Loucy (cell line): ENCODE results near the gene SMPD2.

ENCODE experiments used
- H2AFZ ChIP-seq: fragments of 200-600 bp; sonication (generic); 2 replicates; pipeline ENCODE4 v1.6.0; 2016; ENCODE audit warnings: antibody characterized with exemption, mild to moderate bottlenecking, low read length, moderate library complexity
- H3F3A ChIP-seq: fragments of 200-600 bp; 2 replicates; pipeline ENCODE4 v1.6.0; 2016; ENCODE audit warnings: antibody characterized with exemption, low read depth, mild to moderate bottlenecking
- H3K27me3 ChIP-seq: fragments of 200-600 bp; sonication (generic); 2 replicates; pipeline ENCODE4 v1.6.1; 2014; ENCODE audit warnings: low read length, mild to moderate bottlenecking; ENCODE audit not compliant: insufficient read depth, poor library complexity, severe bottlenecking
- H3K36me3 ChIP-seq: fragments of 200-600 bp; sonication (generic); 2 replicates; pipeline ENCODE4 v1.6.1; 2016; ENCODE audit warnings: low read length; ENCODE audit not compliant: insufficient read depth
- H3K4me1 ChIP-seq: fragments of 200-600 bp; sonication (generic); 2 replicates; pipeline ENCODE4 v1.5.1; 2014; ENCODE audit warnings: low read length, mild to moderate bottlenecking; ENCODE audit not compliant: insufficient read depth, poor library complexity, severe bottlenecking
- H3K4me2 ChIP-seq: fragments of 200-600 bp; sonication (generic); 2 replicates; pipeline ENCODE4 v1.6.0; 2014; ENCODE audit warnings: antibody characterized with exemption, low read length, low read depth, mild to moderate bottlenecking; ENCODE audit not compliant: poor library complexity, severe bottlenecking
- H3K4me3 ChIP-seq: fragments of 200-600 bp; sonication (generic); 2 replicates; pipeline ENCODE4 v1.5.1; 2014; ENCODE audit warnings: low read length, mild to moderate bottlenecking, mixed read lengths; ENCODE audit not compliant: poor library complexity, severe bottlenecking
- H3K79me2 ChIP-seq: fragments of 200-600 bp; sonication (generic); 2 replicates; pipeline ENCODE4 v1.6.1; 2014; ENCODE audit warnings: low read length; ENCODE audit not compliant: insufficient read depth
- H3K9ac ChIP-seq: fragments of 200-600 bp; sonication (generic); 2 replicates; pipeline ENCODE4 v1.6.0; 2014; ENCODE audit warnings: mild to moderate bottlenecking, low read depth, low read length, moderate library complexity; ENCODE audit not compliant: poor library complexity, severe bottlenecking
- H3K9me2 ChIP-seq: fragments of 200-600 bp; sonication (generic); replicated peaks from 2 replicates; pipeline ENCODE4 v1.6.1; 2016; ENCODE audit warnings: low read depth, low read length, mixed read lengths
- H3K9me3 ChIP-seq: fragments of 200-600 bp; sonication (generic); 2 replicates; pipeline ENCODE4 v1.6.1; 2014; ENCODE audit warnings: mild to moderate bottlenecking, antibody characterized with exemption, low read length, low read depth; ENCODE audit not compliant: insufficient read depth
- H4K20me1 ChIP-seq: fragments of 200-600 bp; sonication (generic); 2 replicates; pipeline ENCODE4 v1.6.0; 2014; ENCODE audit warnings: antibody characterized with exemption, low read length, mild to moderate bottlenecking; ENCODE audit not compliant: insufficient read depth, poor library complexity, severe bottlenecking
- EZH2phosphoT487 ChIP-seq: fragments of 200-600 bp; IDR thresholded peaks from 2 replicates; pipeline ENCODE4 v1.6.1; 2018; ENCODE audit warnings: antibody characterized with exemption, mild to moderate bottlenecking, moderate library complexity, borderline replicate concordance
- TF ChIP-seq, protein P1 (sequence below): fragments of 200-600 bp; sonication (generic); conservative IDR thresholded peaks from 2 replicates; pipeline ENCODE4 v1.5.1; 2014; ENCODE audit warnings: mild to moderate bottlenecking, antibody characterized with exemption, low read length

The SMPD2 gene

DNA sequence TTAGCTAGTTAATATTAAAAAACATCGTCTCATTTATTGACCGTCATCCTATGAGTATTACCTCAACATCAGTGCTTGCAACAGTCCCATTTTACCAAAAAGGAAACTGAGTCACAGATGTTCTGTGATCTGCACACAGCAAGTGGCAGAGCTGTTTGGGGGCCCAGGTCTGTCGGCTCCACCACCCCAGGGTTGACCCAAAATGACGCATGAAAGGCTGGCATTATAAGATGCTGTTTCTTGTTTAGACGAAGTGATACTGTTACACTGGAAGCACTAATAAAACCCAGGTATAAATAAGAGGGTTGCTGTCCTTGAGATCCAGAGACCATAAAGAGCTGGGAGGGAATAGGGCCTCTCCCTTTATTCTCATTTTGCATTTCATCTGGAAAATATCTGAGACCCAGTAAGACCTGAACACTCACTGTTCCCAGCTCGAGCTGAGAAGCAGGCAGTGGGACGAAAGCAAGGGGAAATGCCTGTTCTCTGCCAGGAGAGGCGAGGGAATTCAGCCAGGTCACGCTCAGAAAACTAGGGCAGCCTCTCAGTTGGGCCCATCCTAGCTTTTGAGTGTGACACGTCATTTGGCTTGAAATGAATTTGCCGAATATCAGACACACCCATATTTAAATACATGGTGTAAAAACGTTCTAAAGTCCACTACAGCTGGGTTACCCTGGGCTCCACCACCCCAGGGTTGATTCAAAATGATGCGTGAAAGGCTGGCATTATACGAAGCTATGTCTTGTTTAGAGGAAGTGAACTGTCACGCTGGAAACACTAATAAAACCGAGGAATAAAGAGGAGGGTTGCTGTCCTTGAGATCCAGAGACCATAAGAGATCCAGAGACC is 16.4 kb downstream of the SMPD2 start:
- H3K4me1 ChIP-seq, result peaks cover 52% of the 10 kb centered on the region
- H3K79me2 ChIP-seq, result peaks cover 34% of the 10 kb centered on the region
- no peak overlapping the region for H2AFZ ChIP-seq
- peak overlapping the region; percentile 89 for H3K4me3 ChIP-seq
- peaks cover 6% of the 10 kb centered on the region for H4K20me1 ChIP-seq
- peaks cover 15% of the 10 kb centered on the region; the same call in 1 of the 2 replicates for H3K36me3 ChIP-seq
- peak overlapping the region; percentile 88 for H3K4me2 ChIP-seq
- no peaks in the 10 kb centered on the region for H3K27me3 ChIP-seq
- H3K9me3 ChIP-seq, result no peaks in the 10 kb centered on the region
- TF ChIP-seq EZH2phosphoT487, result no peak
- TF ChIP-seq, protein P1, sequence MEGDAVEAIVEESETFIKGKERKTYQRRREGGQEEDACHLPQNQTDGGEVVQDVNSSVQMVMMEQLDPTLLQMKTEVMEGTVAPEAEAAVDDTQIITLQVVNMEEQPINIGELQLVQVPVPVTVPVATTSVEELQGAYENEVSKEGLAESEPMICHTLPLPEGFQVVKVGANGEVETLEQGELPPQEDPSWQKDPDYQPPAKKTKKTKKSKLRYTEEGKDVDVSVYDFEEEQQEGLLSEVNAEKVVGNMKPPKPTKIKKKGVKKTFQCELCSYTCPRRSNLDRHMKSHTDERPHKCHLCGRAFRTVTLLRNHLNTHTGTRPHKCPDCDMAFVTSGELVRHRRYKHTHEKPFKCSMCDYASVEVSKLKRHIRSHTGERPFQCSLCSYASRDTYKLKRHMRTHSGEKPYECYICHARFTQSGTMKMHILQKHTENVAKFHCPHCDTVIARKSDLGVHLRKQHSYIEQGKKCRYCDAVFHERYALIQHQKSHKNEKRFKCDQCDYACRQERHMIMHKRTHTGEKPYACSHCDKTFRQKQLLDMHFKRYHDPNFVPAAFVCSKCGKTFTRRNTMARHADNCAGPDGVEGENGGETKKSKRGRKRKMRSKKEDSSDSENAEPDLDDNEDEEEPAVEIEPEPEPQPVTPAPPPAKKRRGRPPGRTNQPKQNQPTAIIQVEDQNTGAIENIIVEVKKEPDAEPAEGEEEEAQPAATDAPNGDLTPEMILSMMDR, result no peak
- peak overlapping the region; percentile 97 for H3K9ac ChIP-seq
- no peaks in the 10 kb centered on the region for H3K9me2 ChIP-seq
- H3F3A ChIP-seq, result peaks cover 12% of the 10 kb centered on the region; the same call in 1 of the 2 replicates

DNA sequence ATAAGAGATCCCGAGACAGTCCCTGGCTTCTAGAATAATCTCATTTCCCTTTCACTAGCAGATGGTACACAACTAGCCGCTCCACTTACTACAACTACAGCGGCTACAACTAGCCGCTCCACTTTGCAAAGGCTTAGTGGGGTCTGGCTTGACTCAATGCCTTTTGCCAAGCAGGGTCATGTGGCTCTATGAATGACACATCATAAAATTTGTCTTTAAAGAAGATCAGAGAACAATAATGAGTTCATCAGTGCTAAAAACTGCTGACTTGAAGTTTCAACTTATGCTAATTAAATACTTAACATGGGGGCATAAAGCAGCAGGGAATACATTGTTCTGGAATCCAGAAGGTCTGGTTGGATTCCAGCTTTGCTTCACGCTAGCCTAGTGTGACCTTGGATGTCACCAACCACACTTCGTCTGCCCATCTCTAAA is 17.1 kb downstream of the SMPD2 start:
- Histone ChIP-seq H3K9me3 (no peaks in the 10 kb centered on the region), H3K4me1 (peaks cover 45% of the 10 kb centered on the region), H3K36me3 (peaks cover 15% of the 10 kb centered on the region), H3K4me3 (no peak overlapping the region), H3F3A (peaks cover 12% of the 10 kb centered on the region; the same call in 1 of the 2 replicates), H3K27me3 (no peaks in the 10 kb centered on the region), H2AFZ (no peak overlapping the region), H3K4me2 (peak overlapping the region; percentile 88), H3K79me2 (peaks cover 27% of the 10 kb centered on the region), H3K9ac (no peak overlapping the region), H4K20me1 (peaks cover 6% of the 10 kb centered on the region), H3K9me2 (no peaks in the 10 kb centered on the region)
- TF ChIP-seq, protein P1, result no peak
- TF ChIP-seq EZH2phosphoT487, result no peak

DNA sequence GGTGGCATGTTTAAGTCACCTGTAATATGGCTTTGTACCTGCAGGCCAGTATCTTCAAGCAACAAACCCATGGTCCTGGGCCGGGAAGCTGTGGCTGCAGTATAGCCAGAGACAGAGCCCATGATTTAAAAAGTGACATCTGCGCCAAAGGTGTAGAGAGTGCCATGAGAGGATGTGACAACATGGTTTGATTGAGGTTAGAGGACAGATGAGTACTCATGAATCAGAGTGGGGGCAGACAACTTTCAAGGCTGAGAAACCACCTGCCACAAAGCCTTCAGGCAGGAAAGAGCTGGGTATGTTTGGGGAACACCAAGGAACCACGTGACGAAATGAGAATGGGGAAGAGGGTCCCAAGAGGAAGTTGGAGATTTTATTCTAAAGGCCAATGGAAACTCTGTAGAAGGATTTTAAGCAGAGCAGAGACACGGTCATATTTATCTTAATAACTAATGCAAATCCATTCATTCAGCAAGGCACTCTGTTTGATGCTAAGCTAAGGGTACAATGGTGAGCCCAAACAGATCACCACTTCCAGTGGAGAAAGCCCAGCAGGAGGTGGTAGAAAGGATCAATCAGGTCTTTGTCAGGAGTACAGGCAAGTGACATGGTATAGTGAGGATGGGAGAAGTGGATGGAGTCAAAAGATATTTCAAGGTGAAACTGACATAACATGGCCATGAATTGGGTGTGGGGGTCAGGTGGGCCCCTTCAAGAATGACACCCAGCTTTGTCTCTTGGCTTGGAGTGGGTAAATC is 18.4 kb downstream of the SMPD2 start:
- H3K4me2 ChIP-seq, result no peak overlapping the region
- H3K4me1 ChIP-seq, result peaks cover 32% of the 10 kb centered on the region
- no peaks in the 10 kb centered on the region for H3K9me2 ChIP-seq
- no peak overlapping the region for H3K4me3 ChIP-seq
- peaks cover 14% of the 10 kb centered on the region for H3K79me2 ChIP-seq
- H3F3A ChIP-seq, result peaks cover 12% of the 10 kb centered on the region; the same call in 1 of the 2 replicates
- H4K20me1 ChIP-seq, result peaks cover 6% of the 10 kb centered on the region
- H3K9me3 ChIP-seq, result no peaks in the 10 kb centered on the region
- H3K27me3 ChIP-seq, result no peaks in the 10 kb centered on the region
- H3K9ac ChIP-seq, result no peak overlapping the region
- H3K36me3 ChIP-seq, result peaks cover 16% of the 10 kb centered on the region
- H2AFZ ChIP-seq, result no peak overlapping the region
- TF ChIP-seq, protein P1, result no peak
- TF ChIP-seq EZH2phosphoT487, result no peak
